Measurements from ENCODE around the gene HS3ST4. TPM values are rescaled to one million over a fixed set of nuclear protein-coding genes. Genes with fewer than 3 reads are reported as not detected.

Gene HS3ST4
- total RNA-seq, 1 donor from 2014 or later: 1.1 TPM

- Mint-ChIP-seq H3K27ac (ENCODE audit: unreplicated experiment) (no peak overlapping the region), H3K9me3 (ENCODE audit: unreplicated experiment) (no peaks in the 10 kb centered on the region), H3K36me3 (ENCODE audit: unreplicated experiment) (no peaks in the 10 kb centered on the region), H3K27me3 (ENCODE audit: unreplicated experiment) (no peaks in the 10 kb centered on the region), H3K4me3 (ENCODE audit: unreplicated experiment) (no peak overlapping the region), H3K4me1 (ENCODE audit: low read depth, unreplicated experiment) (no peaks in the 10 kb centered on the region)
- TF ChIP-seq, protein P1, sequence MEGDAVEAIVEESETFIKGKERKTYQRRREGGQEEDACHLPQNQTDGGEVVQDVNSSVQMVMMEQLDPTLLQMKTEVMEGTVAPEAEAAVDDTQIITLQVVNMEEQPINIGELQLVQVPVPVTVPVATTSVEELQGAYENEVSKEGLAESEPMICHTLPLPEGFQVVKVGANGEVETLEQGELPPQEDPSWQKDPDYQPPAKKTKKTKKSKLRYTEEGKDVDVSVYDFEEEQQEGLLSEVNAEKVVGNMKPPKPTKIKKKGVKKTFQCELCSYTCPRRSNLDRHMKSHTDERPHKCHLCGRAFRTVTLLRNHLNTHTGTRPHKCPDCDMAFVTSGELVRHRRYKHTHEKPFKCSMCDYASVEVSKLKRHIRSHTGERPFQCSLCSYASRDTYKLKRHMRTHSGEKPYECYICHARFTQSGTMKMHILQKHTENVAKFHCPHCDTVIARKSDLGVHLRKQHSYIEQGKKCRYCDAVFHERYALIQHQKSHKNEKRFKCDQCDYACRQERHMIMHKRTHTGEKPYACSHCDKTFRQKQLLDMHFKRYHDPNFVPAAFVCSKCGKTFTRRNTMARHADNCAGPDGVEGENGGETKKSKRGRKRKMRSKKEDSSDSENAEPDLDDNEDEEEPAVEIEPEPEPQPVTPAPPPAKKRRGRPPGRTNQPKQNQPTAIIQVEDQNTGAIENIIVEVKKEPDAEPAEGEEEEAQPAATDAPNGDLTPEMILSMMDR (IDR thresholded peaks at IDR 0.05; ENCODE audit: partially characterized antibody, unreplicated experiment): no peak
- DNase-seq: no peak
Measured at GRCh38 chr16:25785361-25785760, 93.6 kb downstream of the HS3ST4 start.

GRCh38 chr16:25786748-25787147 lies 95.0 kb downstream of the HS3ST4 start:
- no peaks in the 10 kb centered on the region for H3K9me3 Mint-ChIP-seq (ENCODE audit: unreplicated experiment)
- TF ChIP-seq, protein P1 (IDR thresholded peaks at IDR 0.05; ENCODE audit: partially characterized antibody, unreplicated experiment): no peak
- H3K27ac Mint-ChIP-seq (ENCODE audit: unreplicated experiment): no peak overlapping the region
- H3K27me3 Mint-ChIP-seq (ENCODE audit: unreplicated experiment): no peaks in the 10 kb centered on the region
- no peak for DNase-seq
- no peaks in the 10 kb centered on the region for H3K4me1 Mint-ChIP-seq (ENCODE audit: low read depth, unreplicated experiment)
- H3K4me3 Mint-ChIP-seq (ENCODE audit: unreplicated experiment): no peak overlapping the region
- H3K36me3 Mint-ChIP-seq (ENCODE audit: unreplicated experiment): no peaks in the 10 kb centered on the region

DNA sequence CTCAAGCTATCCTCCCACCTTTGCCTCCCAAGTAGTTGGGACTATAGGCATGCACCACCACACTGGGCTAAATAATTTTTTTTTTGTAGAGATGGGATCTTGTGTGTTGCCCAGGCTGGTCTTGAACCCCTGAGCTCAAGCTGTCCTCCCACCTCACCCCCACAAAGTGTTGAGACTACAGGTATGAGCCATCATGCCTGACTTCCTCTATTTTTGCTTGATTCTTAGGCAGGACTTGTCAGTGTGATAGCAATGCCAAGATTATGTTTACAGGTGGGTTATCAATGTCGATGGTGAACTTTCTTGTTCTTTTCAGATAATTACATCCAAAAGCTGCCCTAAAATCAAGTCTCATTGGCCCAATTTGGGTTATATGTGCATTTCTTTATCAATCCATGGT lies 96.9 kb downstream of the HS3ST4 start:
- Mint-ChIP-seq H3K27me3 (ENCODE audit: unreplicated experiment) (no peaks in the 10 kb centered on the region), H3K36me3 (ENCODE audit: unreplicated experiment) (no peaks in the 10 kb centered on the region), H3K4me1 (ENCODE audit: low read depth, unreplicated experiment) (no peaks in the 10 kb centered on the region), H3K4me3 (ENCODE audit: unreplicated experiment) (no peak overlapping the region), H3K9me3 (ENCODE audit: unreplicated experiment) (no peaks in the 10 kb centered on the region), H3K27ac (ENCODE audit: unreplicated experiment) (no peak overlapping the region)
- TF ChIP-seq, protein P1 (IDR thresholded peaks at IDR 0.05; ENCODE audit: partially characterized antibody, unreplicated experiment): no peak
- no peak for DNase-seq

GRCh38 chr16:25796239-25796638 lies 104.5 kb downstream of the HS3ST4 start:
- H3K4me1 Mint-ChIP-seq (ENCODE audit: low read depth, unreplicated experiment): peaks cover 1% of the 10 kb centered on the region
- H3K27ac Mint-ChIP-seq (ENCODE audit: unreplicated experiment): no peak overlapping the region
- no peak overlapping the region for H3K4me3 Mint-ChIP-seq (ENCODE audit: unreplicated experiment)
- TF ChIP-seq, protein P1 (IDR thresholded peaks at IDR 0.05; ENCODE audit: partially characterized antibody, unreplicated experiment): no peak
- H3K27me3 Mint-ChIP-seq (ENCODE audit: unreplicated experiment): no peaks in the 10 kb centered on the region
- DNase-seq: no peak
- H3K9me3 Mint-ChIP-seq (ENCODE audit: unreplicated experiment): peaks cover 2% of the 10 kb centered on the region
- H3K36me3 Mint-ChIP-seq (ENCODE audit: unreplicated experiment): no peaks in the 10 kb centered on the region

DNA sequence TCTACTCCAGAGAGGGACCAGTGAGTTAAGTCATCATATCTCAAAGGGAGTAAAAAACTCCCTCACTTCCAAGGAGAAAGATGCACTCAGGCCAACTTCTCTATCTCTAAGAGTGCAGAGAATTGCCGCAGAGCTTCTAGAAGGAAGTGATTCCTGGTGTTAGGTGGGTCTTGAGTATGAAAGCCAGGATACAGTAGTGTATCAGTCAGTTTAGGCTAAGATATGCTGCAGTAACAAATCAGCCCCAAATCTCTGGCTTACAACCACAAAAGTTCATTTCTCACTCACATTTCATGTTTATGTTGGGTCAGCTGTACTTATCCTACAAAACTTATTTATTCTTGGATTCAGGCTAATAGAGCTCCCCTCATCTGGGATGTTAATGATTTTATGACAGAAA lies 106.3 kb downstream of the HS3ST4 start:
- peaks cover 2% of the 10 kb centered on the region for H3K4me1 Mint-ChIP-seq (ENCODE audit: low read depth, unreplicated experiment)
- TF ChIP-seq, protein P1 (IDR thresholded peaks at IDR 0.05; ENCODE audit: partially characterized antibody, unreplicated experiment): no peak
- no peaks in the 10 kb centered on the region for H3K27me3 Mint-ChIP-seq (ENCODE audit: unreplicated experiment)
- no peak overlapping the region for H3K27ac Mint-ChIP-seq (ENCODE audit: unreplicated experiment)
- H3K36me3 Mint-ChIP-seq (ENCODE audit: unreplicated experiment): no peaks in the 10 kb centered on the region
- H3K4me3 Mint-ChIP-seq (ENCODE audit: unreplicated experiment): no peak overlapping the region
- DNase-seq: no peak
- peaks cover 2% of the 10 kb centered on the region for H3K9me3 Mint-ChIP-seq (ENCODE audit: unreplicated experiment)

Data from glutamatergic neuron (in vitro differentiated cells).